Muscle layer of colon (tissue), 2 donors: Measurements from ENCODE around the gene RPL21.
"Not testable (repeated sequence)": the region's sequence is repeated elsewhere in the genome, so short reads cannot be mapped to it uniquely, and the experiment has no call there.

Source experiments
- H3K27ac ChIP-seq: one replicate; pipeline ENCODE4 v1.7.0; 2013; ENCODE audit warnings: low read depth, mild to moderate bottlenecking, low read length, moderate library complexity
- H3K27me3 ChIP-seq, 2 donors: one replicate each; pipeline ENCODE4 v1.7.0; 2013; ENCODE audit warnings: low read length in 2 of 2, mild to moderate bottlenecking in 2 of 2; ENCODE audit not compliant: insufficient read depth in 2 of 2, control insufficient read depth in 1 of 2
- H3K36me3 ChIP-seq: one replicate; pipeline ENCODE4 v1.7.0; 2013; ENCODE audit warnings: mild to moderate bottlenecking, low read length; ENCODE audit not compliant: insufficient read depth
- H3K4me1 ChIP-seq: one replicate; pipeline ENCODE4 v1.7.0; 2013; ENCODE audit warnings: mild to moderate bottlenecking, low read length; ENCODE audit not compliant: insufficient read depth
- H3K4me3 ChIP-seq, 2 donors: one replicate each; pipeline ENCODE4 v1.7.0; 2013; ENCODE audit warnings: low read length in 2 of 2, low read depth in 1 of 2, mild to moderate bottlenecking in 1 of 2, moderate library complexity in 1 of 2
- H3K9ac ChIP-seq: one replicate; pipeline ENCODE4 v1.7.0; 2013; ENCODE audit warnings: low read length
- H3K9me3 ChIP-seq: one replicate; pipeline ENCODE4 v1.7.0; 2013; ENCODE audit warnings: mild to moderate bottlenecking, low read length
- donor health status: abdominal sarcoma.
- donor health status: Adenocarcinoma of cecum.

The RPL21 gene

GRCh38 chr13:27293076-27293691 is 41.8 kb downstream of the RPL21 start:
- Histone ChIP-seq H3K27me3 (no peaks in the 10 kb centered on the region), H3K4me1 (no peaks in the 10 kb centered on the region), H3K36me3 (no peaks in the 10 kb centered on the region), H3K27ac (no peak overlapping the region), H3K9me3 (no peaks in the 10 kb centered on the region), H3K9ac (no peak overlapping the region), H3K4me3 (no peak overlapping the region)

GRCh38 chr13:27293873-27294515 is 42.6 kb downstream of the RPL21 start:
- Histone ChIP-seq H3K9me3 (no peaks in the 10 kb centered on the region), H3K27ac (no peak overlapping the region), H3K4me1 (no peaks in the 10 kb centered on the region), H3K27me3 (no peaks in the 10 kb centered on the region), H3K9ac (no peak overlapping the region), H3K4me3 (no peak overlapping the region), H3K36me3 (no peaks in the 10 kb centered on the region)

- Histone ChIP-seq H3K27ac (no peak overlapping the region), H3K9me3 (no peaks in the 10 kb centered on the region)
Measured at GRCh38 chr13:27295096-27295495, 43.7 kb downstream of the RPL21 start.

GRCh38 chr13:27295660-27296059 is 44.3 kb downstream of the RPL21 start:
- no peaks in the 10 kb centered on the region for H3K9me3 ChIP-seq
- no peak overlapping the region for H3K27ac ChIP-seq
- H3K4me3 ChIP-seq: no peak overlapping the region
- no peaks in the 10 kb centered on the region for H3K27me3 ChIP-seq
- no peak overlapping the region for H3K9ac ChIP-seq
- H3K4me1 ChIP-seq: no peaks in the 10 kb centered on the region
- H3K36me3 ChIP-seq: no peaks in the 10 kb centered on the region

More at GRCh38 chr13:27295096-27295495, 43.7 kb downstream of the RPL21 start:
- no peaks in the 10 kb centered on the region for H3K4me1 ChIP-seq
- H3K9ac ChIP-seq: no peak overlapping the region
- H3K4me3 ChIP-seq: no peak overlapping the region
- H3K27me3 ChIP-seq: no peaks in the 10 kb centered on the region
- H3K36me3 ChIP-seq: no peaks in the 10 kb centered on the region

GRCh38 chr13:27296496-27296895 is 45.1 kb downstream of the RPL21 start:
- no peak overlapping the region for H3K27ac ChIP-seq

GRCh38 chr13:27298849-27299248 is 47.5 kb downstream of the RPL21 start:
- no peaks in the 10 kb centered on the region for H3K4me1 ChIP-seq
- no peaks in the 10 kb centered on the region for H3K36me3 ChIP-seq
- H3K27ac ChIP-seq: no peak overlapping the region
- no peaks in the 10 kb centered on the region for H3K9me3 ChIP-seq
- H3K27me3 ChIP-seq: no peaks in the 10 kb centered on the region
- no peak overlapping the region for H3K4me3 ChIP-seq
- no peak overlapping the region for H3K9ac ChIP-seq

More at GRCh38 chr13:27296496-27296895, 45.1 kb downstream of the RPL21 start:
- no peaks in the 10 kb centered on the region for H3K9me3 ChIP-seq
- no peak overlapping the region for H3K9ac ChIP-seq
- no peak overlapping the region for H3K4me3 ChIP-seq
- no peaks in the 10 kb centered on the region for H3K4me1 ChIP-seq
- no peaks in the 10 kb centered on the region for H3K36me3 ChIP-seq
- H3K27me3 ChIP-seq: no peaks in the 10 kb centered on the region

GRCh38 chr13:27300406-27300805 is 49.0 kb downstream of the RPL21 start:
- H3K27ac ChIP-seq, H3K9me3 ChIP-seq, H3K9ac ChIP-seq, H3K27me3 ChIP-seq, H3K36me3 ChIP-seq, H3K4me1 ChIP-seq, H3K4me3 ChIP-seq: not testable (repeated sequence)

GRCh38 chr13:27300941-27301586 is 49.7 kb downstream of the RPL21 start:
- Histone ChIP-seq H3K4me3 (no peak overlapping the region), H3K9me3 (no peaks in the 10 kb centered on the region), H3K27ac (no peak overlapping the region), H3K4me1 (no peaks in the 10 kb centered on the region), H3K36me3 (no peaks in the 10 kb centered on the region), H3K9ac (no peak overlapping the region), H3K27me3 (no peaks in the 10 kb centered on the region)

- Histone ChIP-seq H3K4me1 (no peaks in the 10 kb centered on the region), H3K4me3 (no peak overlapping the region), H3K9ac (no peak overlapping the region), H3K9me3 (no peaks in the 10 kb centered on the region), H3K27ac (no peak overlapping the region), H3K36me3 (no peaks in the 10 kb centered on the region), H3K27me3 (no peaks in the 10 kb centered on the region)
Measured at GRCh38 chr13:27302643-27303262, 51.4 kb downstream of the RPL21 start.

GRCh38 chr13:27304099-27304498 is 52.7 kb downstream of the RPL21 start:
- no peak overlapping the region for H3K27ac ChIP-seq
- no peaks in the 10 kb centered on the region for H3K9me3 ChIP-seq
- no peaks in the 10 kb centered on the region for H3K27me3 ChIP-seq
- no peak overlapping the region for H3K4me3 ChIP-seq
- H3K9ac ChIP-seq: no peak overlapping the region
- H3K4me1 ChIP-seq: no peaks in the 10 kb centered on the region
- H3K36me3 ChIP-seq: no peaks in the 10 kb centered on the region

- Histone ChIP-seq H3K36me3 (no peaks in the 10 kb centered on the region), H3K4me3 (no peak overlapping the region), H3K27ac (no peak overlapping the region), H3K9ac (no peak overlapping the region), H3K4me1 (no peaks in the 10 kb centered on the region), H3K27me3 (no peaks in the 10 kb centered on the region), H3K9me3 (no peaks in the 10 kb centered on the region)
Measured at GRCh38 chr13:27304611-27305010, 53.3 kb downstream of the RPL21 start.
